ENCODE measurements around the gene THPO.
A peak's percentile ranks its signal among the peaks of the same experiment; 100 is the strongest.

The THPO gene

DNA sequence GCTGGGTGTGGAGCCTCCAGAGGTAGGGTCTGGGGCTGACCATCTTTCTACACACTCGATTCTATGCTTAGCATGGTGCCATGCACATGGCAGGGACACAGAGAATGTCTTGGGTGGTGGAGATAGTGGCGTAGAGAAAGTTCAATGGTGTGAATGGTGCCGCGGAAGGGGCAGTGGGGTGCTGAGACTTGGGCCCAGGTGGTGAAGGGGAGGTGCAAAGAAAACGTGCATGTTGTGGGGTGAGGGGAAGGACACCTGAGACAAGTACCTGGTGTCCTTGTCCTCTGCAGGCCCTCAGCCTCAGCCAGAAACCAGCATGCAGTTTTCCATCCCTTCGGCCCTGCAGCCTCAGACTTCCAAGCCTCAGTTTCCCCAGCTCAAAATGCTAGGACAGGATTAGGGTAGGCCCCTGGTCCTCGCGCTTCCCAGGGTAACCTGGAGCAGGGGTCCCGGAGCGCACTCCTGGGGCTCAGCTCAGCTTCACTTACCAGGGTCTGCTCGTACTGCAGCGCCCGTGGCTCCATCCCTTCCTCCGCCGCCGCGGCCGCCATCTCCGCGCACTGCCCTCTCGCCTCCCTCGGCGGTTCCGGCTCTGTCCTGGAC is 17.0 kb downstream of the THPO start:
- Histone ChIP-seq H3K14ac (ENCODE audit: low read length) (peak overlapping the region; percentile 77), H3K27me3 (ENCODE audit: control insufficient read depth in 3 of 3, insufficient read depth in 3 of 3, low read depth in 1 of 3, low read length in 3 of 3) (no peaks in the 10 kb centered on the region), H4K8ac (ENCODE audit: low read depth, low read length) (no peak overlapping the region), H3K9ac (ENCODE audit: low read depth, low read length, poor library complexity) (peak overlapping the region; percentile 99), H3K4me1 (ENCODE audit: control insufficient read depth in 2 of 2, insufficient read depth in 1 of 2, low read depth in 1 of 2, low read length in 2 of 2) (peaks cover 21 to 24% of the 10 kb centered on the region in 2 donors), H2BK120ac (ENCODE audit: low read depth, low read length) (peak overlapping the region; percentile 92), H3K18ac (ENCODE audit: low read length) (peak overlapping the region; percentile 99), H2AFZ (ENCODE audit: low read length) (peak overlapping the region; percentile 88), H3K36me3 (replicated peaks in 1 of 2; ENCODE audit: control insufficient read depth in 2 of 2, insufficient read depth in 2 of 2, low read length in 2 of 2) (peaks cover 34 to 53% of the 10 kb centered on the region in 2 donors), H3K4me3 (ENCODE audit: low read length in 2 of 2) (peak overlapping the region; percentile 82 to 96), H3K4ac (ENCODE audit: low read length) (no peak overlapping the region), H3K23ac (ENCODE audit: low read depth, low read length, poor library complexity) (peak overlapping the region; percentile 94), H2BK12ac (ENCODE audit: low read length) (peak overlapping the region; percentile 47), H3K27ac (replicated peaks; ENCODE audit: low read length) (peak overlapping the region; percentile 99), H3K4me2 (ENCODE audit: insufficient read depth, low read length, poor library complexity, severe bottlenecking) (peak overlapping the region; percentile 97), H3K9me3 (replicated peaks in 1 of 2; ENCODE audit: control insufficient read depth in 2 of 2, insufficient read depth in 1 of 2, low read depth in 1 of 2, low read length in 2 of 2) (no peaks in the 10 kb centered on the region), H4K91ac (ENCODE audit: low read depth, low read length, poor library complexity) (peak overlapping the region; percentile 47), H2BK5ac (ENCODE audit: low read length) (peak overlapping the region; percentile 97), H2BK15ac (ENCODE audit: low read length) (peak overlapping the region; percentile 97), H2AK5ac (ENCODE audit: low read depth, low read length) (peak overlapping the region; percentile 90), H3K79me1 (ENCODE audit: low read depth, low read length) (peaks cover 21% of the 10 kb centered on the region)
- no peak for DNase-seq (ENCODE audit: low spot score)
- no CpG with 5 or more reads among the region's 24 CpGs for WGBS, 2 donors (ENCODE audit: extremely low coverage in 2 of 2, insufficient read length in 2 of 2, insufficient replicate concordance in 1 of 2)

GRCh38 chr3:184360070-184360928 is 17.7 kb downstream of the THPO start:
- H3K36me3 ChIP-seq (replicated peaks in 1 of 2; ENCODE audit: control insufficient read depth in 2 of 2, insufficient read depth in 2 of 2, low read length in 2 of 2): peaks cover 40 to 55% of the 10 kb centered on the region in 2 donors
- no peak overlapping the region for H2AFZ ChIP-seq (ENCODE audit: low read length)
- no peak overlapping the region for H3K4ac ChIP-seq (ENCODE audit: low read length)
- H3K79me1 ChIP-seq (ENCODE audit: low read depth, low read length): peaks cover 21% of the 10 kb centered on the region
- H3K23ac ChIP-seq (ENCODE audit: low read depth, low read length, poor library complexity): no peak overlapping the region
- WGBS, 2 donors (ENCODE audit: extremely low coverage in 2 of 2, insufficient read length in 2 of 2, insufficient replicate concordance in 1 of 2): 100% methylated on average over 2 of the region's 12 CpGs; no CpG with 5 or more reads in 1 of the 2 donors
- peak overlapping the region; percentile 99 for H3K9ac ChIP-seq (ENCODE audit: low read depth, low read length, poor library complexity)
- peak overlapping the region; percentile 77 for H3K14ac ChIP-seq (ENCODE audit: low read length)
- H3K18ac ChIP-seq (ENCODE audit: low read length): peak overlapping the region; percentile 99
- peaks cover 21 to 24% of the 10 kb centered on the region in 2 donors for H3K4me1 ChIP-seq (ENCODE audit: control insufficient read depth in 2 of 2, insufficient read depth in 1 of 2, low read depth in 1 of 2, low read length in 2 of 2)
- H3K27me3 ChIP-seq (ENCODE audit: control insufficient read depth in 3 of 3, insufficient read depth in 3 of 3, low read depth in 1 of 3, low read length in 3 of 3): no peaks in the 10 kb centered on the region
- no peak overlapping the region for H2BK12ac ChIP-seq (ENCODE audit: low read length)
- peak overlapping the region; percentile 92 for H2BK120ac ChIP-seq (ENCODE audit: low read depth, low read length)
- peak overlapping the region; percentile 99 for H3K27ac ChIP-seq (replicated peaks; ENCODE audit: low read length)
- H2BK5ac ChIP-seq (ENCODE audit: low read length): peak overlapping the region; percentile 97
- no peak for DNase-seq (ENCODE audit: low spot score)
- H3K9me3 ChIP-seq (replicated peaks in 1 of 2; ENCODE audit: control insufficient read depth in 2 of 2, insufficient read depth in 1 of 2, low read depth in 1 of 2, low read length in 2 of 2): no peaks in the 10 kb centered on the region
- peak overlapping the region; percentile 97 for H3K4me2 ChIP-seq (ENCODE audit: insufficient read depth, low read length, poor library complexity, severe bottlenecking)
- H3K4me3 ChIP-seq (ENCODE audit: low read length in 2 of 2): peak overlapping the region; percentile 82 to 96
- peak overlapping the region; percentile 90 for H2AK5ac ChIP-seq (ENCODE audit: low read depth, low read length)
- H2BK15ac ChIP-seq (ENCODE audit: low read length): peak overlapping the region; percentile 97
- peak overlapping the region; percentile 46 for H4K91ac ChIP-seq (ENCODE audit: low read depth, low read length, poor library complexity)
- H4K8ac ChIP-seq (ENCODE audit: low read depth, low read length): no peak overlapping the region

DNA sequence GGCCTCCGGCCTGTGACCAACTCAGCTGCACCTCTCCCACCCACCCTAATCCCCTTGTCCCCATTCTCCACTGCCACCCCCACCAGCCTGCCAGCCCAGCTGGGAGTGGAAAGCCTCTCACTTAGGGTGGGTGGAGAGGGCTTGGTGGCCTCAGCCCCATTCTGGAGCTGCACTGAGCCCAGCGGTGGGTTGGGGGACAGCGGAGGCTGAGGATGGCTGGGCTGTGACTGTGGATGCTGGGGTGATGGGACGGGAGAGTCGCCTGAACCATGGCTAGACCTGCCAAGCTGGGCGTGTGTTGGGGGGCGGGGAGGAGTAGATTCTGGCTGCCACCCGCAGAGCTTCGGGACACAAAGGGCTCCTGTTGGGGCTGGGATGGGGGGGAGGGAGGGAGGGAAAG is 18.4 kb downstream of the THPO start:
- peak overlapping the region; percentile 76 for H3K4ac ChIP-seq (ENCODE audit: low read length)
- peak overlapping the region; percentile 98 for H3K18ac ChIP-seq (ENCODE audit: low read length)
- H2BK120ac ChIP-seq (ENCODE audit: low read depth, low read length): peak overlapping the region; percentile 72

GRCh38 chr3:184358921-184359350 is 19.1 kb downstream of the THPO start:
- Histone ChIP-seq H2BK120ac (ENCODE audit: low read depth, low read length) (no peak overlapping the region), H3K9me3 (replicated peaks in 1 of 2; ENCODE audit: control insufficient read depth in 2 of 2, insufficient read depth in 1 of 2, low read depth in 1 of 2, low read length in 2 of 2) (no peaks in the 10 kb centered on the region)

More for the DNA sequence above, 18.4 kb downstream of the THPO start:
- H3K79me1 ChIP-seq (ENCODE audit: low read depth, low read length): peaks cover 24% of the 10 kb centered on the region
- H3K36me3 ChIP-seq (replicated peaks in 1 of 2; ENCODE audit: control insufficient read depth in 2 of 2, insufficient read depth in 2 of 2, low read length in 2 of 2): peaks cover 42 to 55% of the 10 kb centered on the region in 2 donors
- H3K27ac ChIP-seq (replicated peaks; ENCODE audit: low read length): peak overlapping the region; percentile 70
- peak overlapping the region; percentile 56 for H3K14ac ChIP-seq (ENCODE audit: low read length)
- H3K9ac ChIP-seq (ENCODE audit: low read depth, low read length, poor library complexity): peak overlapping the region; percentile 88
- no CpG with 5 or more reads among the region's 9 CpGs for WGBS, 2 donors (ENCODE audit: extremely low coverage in 2 of 2, insufficient read length in 2 of 2, insufficient replicate concordance in 1 of 2)
- DNase-seq (ENCODE audit: low spot score): no peak
- H3K4me1 ChIP-seq (ENCODE audit: control insufficient read depth in 2 of 2, insufficient read depth in 1 of 2, low read depth in 1 of 2, low read length in 2 of 2): peaks cover 22 to 23% of the 10 kb centered on the region in 2 donors
- no peak overlapping the region for H3K23ac ChIP-seq (ENCODE audit: low read depth, low read length, poor library complexity)
- H2AFZ ChIP-seq (ENCODE audit: low read length): no peak overlapping the region
- peak overlapping the region; percentile 99 for H2AK5ac ChIP-seq (ENCODE audit: low read depth, low read length)
- peak overlapping the region; percentile 100 for H2BK12ac ChIP-seq (ENCODE audit: low read length)
- peak overlapping the region; percentile 97 for H3K4me2 ChIP-seq (ENCODE audit: insufficient read depth, low read length, poor library complexity, severe bottlenecking)
- peak overlapping the region; percentile 43 for H4K8ac ChIP-seq (ENCODE audit: low read depth, low read length)
- H2BK5ac ChIP-seq (ENCODE audit: low read length): peak overlapping the region; percentile 93
- H3K4me3 ChIP-seq (ENCODE audit: low read length in 2 of 2): peak overlapping the region; percentile 72 to 82
- no peaks in the 10 kb centered on the region for H3K27me3 ChIP-seq (ENCODE audit: control insufficient read depth in 3 of 3, insufficient read depth in 3 of 3, low read depth in 1 of 3, low read length in 3 of 3)
- H2BK15ac ChIP-seq (ENCODE audit: low read length): peak overlapping the region; percentile 94
- H3K9me3 ChIP-seq (replicated peaks in 1 of 2; ENCODE audit: control insufficient read depth in 2 of 2, insufficient read depth in 1 of 2, low read depth in 1 of 2, low read length in 2 of 2): no peaks in the 10 kb centered on the region
- H4K91ac ChIP-seq (ENCODE audit: low read depth, low read length, poor library complexity): peak overlapping the region; percentile 99

More at GRCh38 chr3:184358921-184359350, 19.1 kb downstream of the THPO start:
- Histone ChIP-seq H3K23ac (ENCODE audit: low read depth, low read length, poor library complexity) (no peak overlapping the region), H2AFZ (ENCODE audit: low read length) (no peak overlapping the region), H2BK15ac (ENCODE audit: low read length) (peak overlapping the region; percentile 20), H3K36me3 (replicated peaks in 1 of 2; ENCODE audit: control insufficient read depth in 2 of 2, insufficient read depth in 2 of 2, low read length in 2 of 2) (peaks cover 44 to 54% of the 10 kb centered on the region in 2 donors), H3K27ac (replicated peaks; ENCODE audit: low read length) (no peak overlapping the region), H3K14ac (ENCODE audit: low read length) (no peak overlapping the region), H3K4me3 (ENCODE audit: low read length in 2 of 2) (peak overlapping the region in 1 of 2 donors; percentile 29), H2BK12ac (ENCODE audit: low read length) (peak overlapping the region; percentile 81), H3K4me2 (ENCODE audit: insufficient read depth, low read length, poor library complexity, severe bottlenecking) (peak overlapping the region; percentile 97), H3K9ac (ENCODE audit: low read depth, low read length, poor library complexity) (peak overlapping the region; percentile 79), H4K8ac (ENCODE audit: low read depth, low read length) (no peak overlapping the region), H3K4ac (ENCODE audit: low read length) (peak overlapping the region; percentile 68), H2BK5ac (ENCODE audit: low read length) (peak overlapping the region; percentile 93), H2AK5ac (ENCODE audit: low read depth, low read length) (peak overlapping the region; percentile 99), H3K27me3 (ENCODE audit: control insufficient read depth in 3 of 3, insufficient read depth in 3 of 3, low read depth in 1 of 3, low read length in 3 of 3) (no peaks in the 10 kb centered on the region), H3K18ac (ENCODE audit: low read length) (peak overlapping the region; percentile 9), H4K91ac (ENCODE audit: low read depth, low read length, poor library complexity) (no peak overlapping the region), H3K4me1 (ENCODE audit: control insufficient read depth in 2 of 2, insufficient read depth in 1 of 2, low read depth in 1 of 2, low read length in 2 of 2) (peaks cover 16 to 23% of the 10 kb centered on the region in 2 donors), H3K79me1 (ENCODE audit: low read depth, low read length) (peaks cover 25% of the 10 kb centered on the region)
- no CpG with 5 or more reads among the region's 14 CpGs for WGBS, 2 donors (ENCODE audit: extremely low coverage in 2 of 2, insufficient read length in 2 of 2, insufficient replicate concordance in 1 of 2)
- no peak for DNase-seq (ENCODE audit: low spot score)

Data from neuronal stem cell (in vitro differentiated cells).